ENCODE results near the gene SORBS1. TPM values are rescaled to one million over a fixed set of nuclear protein-coding genes. Genes with fewer than 3 reads are reported as not detected.

SORBS1 gene
- polyA plus RNA-seq, 6 donors from 2014 or later = 0.13 to 0.94 TPM; not detected in 4

- Mint-ChIP-seq H3K36me3 (no peaks in the 10 kb centered on the region), H3K27ac (no peak overlapping the region)
- DNase-seq = no peak
These were observed 16.2 kb downstream of the SORBS1 start for GRCh38 chr10:95544783-95545500.

GRCh38 chr10:95543459-95543858 lies 17.7 kb downstream of the SORBS1 start:
- H3K4me1 Mint-ChIP-seq = no peaks in the 10 kb centered on the region

More at GRCh38 chr10:95544783-95545500, 16.2 kb downstream of the SORBS1 start:
- ATAC-seq (ENCODE audit: low read depth in 2 of 2) = no peak
- Mint-ChIP-seq H3K4me1 (no peaks in the 10 kb centered on the region), H3K9me3 (no peaks in the 10 kb centered on the region), H3K4me3 (no peak overlapping the region), H3K27me3 (peaks cover 7 to 16% (median 14%) of the 10 kb centered on the region in 3 donors)

GRCh38 chr10:95542761-95543160 lies 18.4 kb downstream of the SORBS1 start:
- H3K36me3 Mint-ChIP-seq = no peaks in the 10 kb centered on the region
- ATAC-seq (ENCODE audit: low read depth in 2 of 2) = no peak
- no peak overlapping the region for H3K27ac Mint-ChIP-seq

More at GRCh38 chr10:95543459-95543858, 17.7 kb downstream of the SORBS1 start:
- DNase-seq (no peak), ATAC-seq (ENCODE audit: low read depth in 2 of 2) (no peak)
- Mint-ChIP-seq H3K36me3 (no peaks in the 10 kb centered on the region), H3K27me3 (peaks cover 4 to 9% (median 8%) of the 10 kb centered on the region in 3 donors), H3K9me3 (no peaks in the 10 kb centered on the region), H3K27ac (peak overlapping the region in 1 of 6 donors; percentile 48), H3K4me3 (peak overlapping the region in 1 of 8 donors; percentile 49)

DNA sequence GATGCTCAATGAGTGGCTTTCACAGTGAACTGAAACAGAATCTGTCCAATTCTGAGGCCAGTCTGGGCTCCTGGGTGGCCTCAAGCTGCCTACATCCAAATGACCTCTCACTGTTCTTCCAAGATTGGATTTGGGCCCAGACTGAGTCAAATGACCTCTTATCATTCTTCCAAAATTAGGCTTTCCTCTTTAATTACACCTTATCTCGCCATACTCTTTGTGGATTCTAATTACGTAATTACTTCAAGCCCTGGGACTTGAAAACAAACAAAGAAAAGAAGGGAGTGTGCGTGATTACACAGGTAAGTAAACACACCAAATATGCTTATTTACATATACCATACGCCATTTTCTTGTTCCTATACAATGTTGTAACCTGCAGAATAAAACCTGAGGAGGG lies 18.8 kb downstream of the SORBS1 start:
- no peak overlapping the region for H3K27ac Mint-ChIP-seq
- H3K27me3 Mint-ChIP-seq = peaks cover 4 to 9% (median 8%) of the 10 kb centered on the region in 3 donors
- no peaks in the 10 kb centered on the region for H3K4me1 Mint-ChIP-seq
- no peaks in the 10 kb centered on the region for H3K9me3 Mint-ChIP-seq
- no peaks in the 10 kb centered on the region for H3K36me3 Mint-ChIP-seq
- no peak for DNase-seq
- H3K4me3 Mint-ChIP-seq = no peak overlapping the region
- no peak for ATAC-seq (ENCODE audit: low read depth in 2 of 2)

More at GRCh38 chr10:95542761-95543160, 18.4 kb downstream of the SORBS1 start:
- no peaks in the 10 kb centered on the region for H3K9me3 Mint-ChIP-seq
- H3K4me3 Mint-ChIP-seq = no peak overlapping the region
- peaks cover 4 to 9% (median 8%) of the 10 kb centered on the region in 3 donors for H3K27me3 Mint-ChIP-seq
- H3K4me1 Mint-ChIP-seq = no peaks in the 10 kb centered on the region
- no peak for DNase-seq

DNA sequence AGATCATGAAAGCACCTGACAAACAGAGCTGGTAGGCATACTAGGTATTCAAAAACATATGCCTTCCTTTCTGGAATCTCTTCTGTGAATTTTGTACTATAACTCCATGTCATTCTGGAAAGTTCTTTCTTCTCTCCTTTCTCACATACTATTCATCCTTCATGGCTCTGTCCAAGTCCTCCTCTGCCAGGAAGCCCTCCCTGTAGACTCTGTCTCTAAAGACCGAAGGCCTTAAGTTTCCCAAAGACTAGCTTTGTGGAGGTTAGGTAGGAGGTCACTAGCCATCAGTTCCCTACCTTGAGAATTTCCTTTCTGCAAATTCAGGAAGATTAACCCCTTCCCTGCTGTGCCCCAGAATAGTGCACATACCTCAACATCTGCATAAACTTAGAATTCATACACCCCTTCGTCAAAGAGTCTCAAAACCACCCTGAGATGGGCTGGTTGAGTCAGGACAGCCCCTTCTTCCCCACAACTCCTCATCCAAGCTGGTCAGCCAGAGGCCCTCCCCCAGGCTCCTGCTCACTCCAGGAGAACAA lies 20.6 kb downstream of the SORBS1 start:
- no peak for DNase-seq
- no peak for ATAC-seq (ENCODE audit: low read depth in 2 of 2)
- Mint-ChIP-seq H3K9me3 (no peaks in the 10 kb centered on the region), H3K36me3 (no peaks in the 10 kb centered on the region), H3K27ac (no peak overlapping the region), H3K4me3 (no peak overlapping the region), H3K4me1 (no peaks in the 10 kb centered on the region), H3K27me3 (peaks cover 4 to 9% (median 8%) of the 10 kb centered on the region in 3 donors)

- H3K4me1 Mint-ChIP-seq = no peaks in the 10 kb centered on the region
- peaks cover 6 to 9% (median 8%) of the 10 kb centered on the region in 3 donors for H3K27me3 Mint-ChIP-seq
- H3K27ac Mint-ChIP-seq = peak overlapping the region in 1 of 6 donors; percentile 9
- DNase-seq (no peak), ATAC-seq (ENCODE audit: low read depth in 2 of 2) (no peak)
- no peaks in the 10 kb centered on the region for H3K36me3 Mint-ChIP-seq
- no peaks in the 10 kb centered on the region for H3K9me3 Mint-ChIP-seq
- no peak overlapping the region for H3K4me3 Mint-ChIP-seq
These were observed 21.4 kb downstream of the SORBS1 start for GRCh38 chr10:95539560-95540284.

DNA sequence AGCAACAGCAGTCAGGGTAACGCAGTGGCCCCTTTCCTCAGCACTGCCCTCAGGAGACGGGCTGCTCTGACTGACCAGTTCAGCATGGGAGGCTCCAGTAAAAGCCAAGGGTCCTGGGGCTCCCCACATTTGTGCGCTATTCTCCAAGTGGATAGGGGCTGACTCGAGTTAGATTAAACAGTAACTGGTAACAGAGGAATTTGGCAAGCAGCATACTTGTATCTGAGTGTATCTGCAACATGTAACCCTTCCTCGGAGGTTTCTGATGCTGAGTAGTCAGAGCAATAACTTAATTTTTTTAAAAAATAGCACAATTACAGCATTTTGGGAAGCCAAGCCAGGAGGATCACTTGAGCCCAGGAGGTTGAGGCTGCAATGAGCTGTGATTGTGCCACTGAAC lies 22.8 kb downstream of the SORBS1 start:
- Mint-ChIP-seq H3K9me3 (no peaks in the 10 kb centered on the region), H3K4me1 (no peaks in the 10 kb centered on the region), H3K36me3 (no peaks in the 10 kb centered on the region), H3K4me3 (no peak overlapping the region), H3K27ac (no peak overlapping the region), H3K27me3 (peaks cover 8 to 9% (median 8%) of the 10 kb centered on the region in 3 donors)
- DNase-seq = no peak
- ATAC-seq (ENCODE audit: low read depth in 2 of 2) = no peak

GRCh38 chr10:95537542-95537927 lies 23.6 kb downstream of the SORBS1 start:
- Mint-ChIP-seq H3K36me3 (no peaks in the 10 kb centered on the region), H3K4me3 (no peak overlapping the region), H3K27me3 (peaks cover 4 to 9% (median 8%) of the 10 kb centered on the region in 3 donors), H3K4me1 (no peaks in the 10 kb centered on the region), H3K9me3 (no peaks in the 10 kb centered on the region), H3K27ac (no peak overlapping the region)
- DNase-seq (no peak), ATAC-seq (ENCODE audit: low read depth in 2 of 2) (no peak)

DNA sequence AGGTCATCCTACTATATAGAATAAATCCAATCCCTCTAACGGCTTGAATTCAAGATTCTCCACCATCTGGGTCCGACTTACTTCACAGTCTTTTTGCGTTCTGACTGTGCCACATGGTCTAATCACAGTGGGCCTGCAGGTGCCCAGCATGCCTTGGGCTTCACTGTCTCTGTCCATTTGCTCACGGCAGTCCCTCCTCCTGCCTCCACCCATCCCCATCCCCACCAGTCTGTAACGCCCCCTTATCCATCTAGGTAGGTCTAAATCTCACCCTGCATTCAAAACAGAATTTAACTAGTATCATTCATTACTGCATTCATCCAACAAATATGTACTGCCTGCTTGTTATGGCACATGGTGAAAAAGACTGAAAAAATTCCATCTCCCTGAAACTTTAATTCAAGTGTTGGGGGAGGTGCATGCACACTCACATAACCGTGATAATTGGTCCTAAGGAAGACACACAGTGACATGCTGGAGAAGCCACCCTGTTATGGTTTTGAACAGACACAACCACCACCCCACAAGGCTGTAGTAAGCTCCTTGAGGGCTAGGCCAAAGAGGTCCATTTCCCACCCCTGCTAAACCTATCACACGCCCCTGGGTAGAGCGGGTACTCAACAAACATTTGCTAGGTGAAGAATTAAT lies 24.2 kb downstream of the SORBS1 start:
- Mint-ChIP-seq H3K36me3 (no peaks in the 10 kb centered on the region), H3K27me3 (peaks cover 4 to 8% (median 6%) of the 10 kb centered on the region in 3 donors), H3K4me1 (no peaks in the 10 kb centered on the region), H3K4me3 (no peak overlapping the region), H3K27ac (peak overlapping the region in 1 of 6 donors; percentile 8), H3K9me3 (no peaks in the 10 kb centered on the region)
- no peak for DNase-seq
- no peak for ATAC-seq (ENCODE audit: low read depth in 2 of 2)

GRCh38 chr10:95536017-95536416 lies 25.2 kb downstream of the SORBS1 start:
- H3K27ac Mint-ChIP-seq = no peak overlapping the region

DNA sequence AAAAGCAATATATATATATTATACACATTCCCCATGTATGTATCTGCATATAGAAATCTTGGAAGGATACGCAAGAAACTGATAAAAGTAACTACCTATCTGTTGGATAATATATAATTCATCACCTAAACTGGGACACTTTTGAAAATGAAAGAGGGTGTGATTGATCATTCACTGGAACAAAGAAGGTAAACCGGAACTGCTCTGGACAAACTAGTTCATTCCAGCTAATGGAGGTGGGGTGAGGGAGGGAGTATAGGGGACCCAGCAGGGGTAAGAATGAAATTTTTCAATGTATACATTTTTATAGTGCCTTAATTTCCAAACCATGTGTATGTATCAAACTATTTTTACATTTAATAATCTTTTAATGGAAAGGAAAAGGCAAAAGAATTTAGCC lies 25.6 kb downstream of the SORBS1 start:
- Mint-ChIP-seq H3K4me3 (no peak overlapping the region), H3K27ac (no peak overlapping the region), H3K36me3 (no peaks in the 10 kb centered on the region), H3K9me3 (no peaks in the 10 kb centered on the region), H3K4me1 (no peaks in the 10 kb centered on the region), H3K27me3 (peaks cover 0 to 4% (median 0%) of the 10 kb centered on the region in 3 donors)
- ATAC-seq (ENCODE audit: low read depth in 2 of 2) (no peak), DNase-seq (no peak)

More at GRCh38 chr10:95536017-95536416, 25.2 kb downstream of the SORBS1 start:
- H3K27me3 Mint-ChIP-seq = peaks cover 0 to 4% (median 0%) of the 10 kb centered on the region in 3 donors
- no peaks in the 10 kb centered on the region for H3K4me1 Mint-ChIP-seq
- ATAC-seq (ENCODE audit: low read depth in 2 of 2) = no peak
- no peaks in the 10 kb centered on the region for H3K36me3 Mint-ChIP-seq
- H3K9me3 Mint-ChIP-seq = no peaks in the 10 kb centered on the region
- DNase-seq = no peak
- H3K4me3 Mint-ChIP-seq = no peak overlapping the region

DNA sequence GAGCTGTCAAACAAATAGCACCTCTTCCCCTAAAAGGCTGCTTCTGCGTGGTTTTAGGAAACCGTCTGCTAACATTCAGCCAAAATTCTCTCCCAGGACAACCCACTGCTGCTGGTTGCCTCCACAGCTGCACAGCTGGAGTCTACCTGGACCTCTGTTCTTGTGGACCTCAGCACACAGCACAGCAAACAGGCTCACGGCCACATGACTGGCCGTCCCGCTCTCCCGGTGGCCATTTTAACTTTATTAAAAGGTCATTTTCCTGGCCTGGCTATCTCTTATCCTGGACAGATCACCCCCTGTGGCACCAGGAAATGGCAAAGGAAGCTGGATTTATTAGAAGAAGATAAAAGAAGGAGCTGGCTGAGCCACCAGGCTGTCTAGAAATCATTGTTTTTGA lies 27.6 kb downstream of the SORBS1 start:
- peaks cover 0 to 4% (median 0%) of the 10 kb centered on the region in 3 donors for H3K27me3 Mint-ChIP-seq
- no peaks in the 10 kb centered on the region for H3K9me3 Mint-ChIP-seq

DNA sequence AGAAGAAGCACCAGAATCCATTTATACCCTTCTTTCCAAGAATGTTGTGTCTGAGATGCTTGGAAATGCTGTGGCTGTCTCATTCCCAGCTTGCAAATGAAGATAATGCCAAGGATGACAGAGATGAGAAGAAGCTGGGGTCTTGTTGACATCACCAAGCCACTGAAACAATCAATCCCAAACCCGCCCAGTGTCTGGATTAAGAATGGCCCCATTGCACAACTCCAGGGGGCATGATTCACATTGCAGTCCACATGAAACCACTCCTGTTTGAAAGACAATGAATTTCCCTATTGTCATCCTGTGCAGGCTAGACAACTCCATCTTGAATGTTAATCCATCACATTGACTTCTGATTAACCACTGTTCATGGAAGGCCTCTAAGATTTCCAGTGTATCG lies 28.6 kb downstream of the SORBS1 start:
- Mint-ChIP-seq H3K27ac (no peak overlapping the region), H3K27me3 (peaks cover 0 to 5% (median 4%) of the 10 kb centered on the region in 3 donors), H3K4me1 (no peaks in the 10 kb centered on the region), H3K9me3 (no peaks in the 10 kb centered on the region), H3K4me3 (no peak overlapping the region), H3K36me3 (no peaks in the 10 kb centered on the region)
- DNase-seq (no peak), ATAC-seq (ENCODE audit: low read depth in 2 of 2) (no peak)

More for the DNA sequence above, 27.6 kb downstream of the SORBS1 start:
- Mint-ChIP-seq H3K36me3 (no peaks in the 10 kb centered on the region), H3K4me1 (no peaks in the 10 kb centered on the region), H3K4me3 (no peak overlapping the region), H3K27ac (peak overlapping the region in 2 of 6 donors; percentile 12 to 28)
- ATAC-seq (ENCODE audit: low read depth in 2 of 2) = no peak
- DNase-seq = no peak

Measured in naive B cell (primary cell).